ENCODE results near the gene OBSCN.
"Not testable (repeated sequence)": the region's sequence is repeated elsewhere in the genome, so short reads cannot be mapped to it uniquely, and the experiment has no call there.

The OBSCN gene

DNA sequence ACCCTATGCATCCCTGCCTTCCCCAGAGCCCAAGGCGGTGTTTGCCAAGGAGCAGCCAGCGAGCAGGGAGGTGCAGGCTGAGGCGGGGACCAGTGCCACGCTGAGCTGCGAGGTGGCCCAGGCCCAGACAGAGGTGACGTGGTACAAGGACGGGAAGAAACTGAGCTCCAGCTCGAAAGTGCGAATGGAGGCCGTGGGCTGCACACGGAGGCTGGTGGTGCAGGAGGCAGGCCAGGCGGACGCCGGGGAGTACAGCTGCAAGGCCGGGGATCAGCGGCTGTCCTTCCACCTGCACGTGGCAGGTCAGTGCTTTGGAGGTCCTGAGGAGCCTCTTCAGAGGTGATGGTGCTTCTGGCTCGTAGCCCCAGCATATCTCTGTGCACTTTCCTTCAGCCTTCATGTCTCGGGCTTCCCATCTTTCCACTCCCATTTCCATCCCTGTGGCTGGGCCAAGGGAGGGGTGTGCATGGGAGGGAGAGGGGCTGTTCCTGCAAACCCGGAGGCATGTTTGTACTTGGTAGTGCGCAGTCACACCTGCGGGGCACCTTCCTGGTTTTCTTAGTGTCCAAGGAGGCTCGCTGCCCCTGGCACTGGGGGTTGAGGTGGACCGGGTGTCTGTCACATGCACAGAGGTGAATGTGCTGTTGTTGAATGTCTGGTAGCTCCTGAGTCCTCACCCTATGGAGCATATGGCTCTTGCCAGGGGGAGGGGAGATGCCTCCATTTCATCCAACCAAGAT is 56.4 kb downstream of the OBSCN start:
- DNase-seq: no peak

DNA sequence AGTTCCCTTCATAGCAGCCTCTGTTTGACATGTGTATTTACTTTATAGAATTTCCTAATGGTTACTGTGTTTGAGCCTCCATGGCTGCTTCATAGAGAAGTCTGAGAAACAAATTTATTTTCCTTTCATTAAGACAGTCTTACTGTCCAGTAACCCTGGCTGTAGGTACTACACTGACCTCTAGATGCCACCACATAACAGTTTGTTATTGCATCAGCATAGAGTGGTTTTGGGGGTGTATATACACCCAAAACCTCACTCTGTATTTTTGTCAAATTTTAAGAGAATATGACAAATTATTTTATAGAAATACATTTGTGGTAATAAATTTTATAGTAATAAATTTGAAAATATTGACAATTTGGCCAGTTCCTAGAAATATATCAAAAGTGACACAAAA is 57.3 kb downstream of the OBSCN start:
- DNase-seq: no peak

DNA sequence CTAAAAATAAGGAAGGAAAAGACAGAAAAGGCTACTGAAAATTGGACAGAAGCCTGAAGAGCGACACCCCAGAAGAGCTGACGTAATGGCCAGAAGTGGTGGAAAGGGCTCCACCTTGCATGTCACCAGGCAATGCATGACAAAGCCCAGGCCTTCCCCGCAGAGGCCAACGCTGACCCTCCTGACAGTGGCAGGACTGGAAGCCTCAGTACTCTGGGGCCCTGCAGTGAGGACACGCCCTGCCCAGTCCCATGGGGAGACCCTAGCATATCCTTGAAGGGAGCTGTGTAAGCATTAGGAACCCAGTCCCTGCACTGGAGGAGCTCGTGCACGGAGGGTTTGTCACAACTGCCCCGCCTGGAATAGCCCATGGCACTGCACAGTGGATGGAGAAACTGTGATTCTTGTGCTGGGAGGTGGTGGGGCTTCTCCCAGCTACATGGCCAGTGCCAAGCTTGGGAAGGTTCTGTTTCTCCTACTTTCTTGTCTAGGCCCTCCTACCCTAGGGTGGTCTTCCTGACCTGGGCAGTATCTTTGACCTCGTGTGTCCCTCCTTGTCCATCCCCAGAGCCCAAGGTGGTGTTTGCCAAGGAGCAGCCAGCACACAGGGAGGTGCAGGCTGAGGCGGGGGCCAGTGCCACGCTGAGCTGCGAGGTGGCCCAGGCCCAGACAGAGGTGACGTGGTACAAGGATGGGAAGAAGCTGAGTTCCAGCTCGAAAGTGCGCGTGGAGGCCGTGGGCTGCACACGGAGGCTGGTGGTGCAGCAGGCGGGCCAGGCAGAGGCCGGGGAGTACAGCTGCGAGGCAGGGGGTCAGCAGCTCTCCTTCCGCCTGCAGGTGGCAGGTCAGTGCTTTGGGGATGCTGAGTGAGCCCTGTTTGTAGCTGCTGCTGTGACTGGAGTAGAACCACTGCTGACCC is 60.4 kb downstream of the OBSCN start:
- DNase-seq: no peak

DNA sequence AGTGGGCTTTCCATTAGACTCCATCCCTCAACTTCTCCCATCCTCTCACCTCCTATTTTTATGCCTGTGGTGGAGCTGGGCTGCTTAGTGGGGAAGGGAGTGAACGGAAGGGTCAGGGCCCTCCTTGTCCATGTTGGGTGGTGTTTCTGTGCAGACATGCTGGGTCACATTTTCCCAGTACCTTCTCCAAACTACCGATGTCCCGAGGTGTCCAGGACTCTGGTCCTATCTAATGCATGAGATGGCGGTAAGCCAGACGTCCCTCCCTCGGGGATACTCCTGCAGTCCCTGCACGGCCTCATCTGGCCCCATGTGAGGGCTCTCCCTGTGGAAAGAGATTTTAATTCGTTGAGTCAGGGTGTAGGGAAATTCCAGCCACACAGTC is 61.0 kb downstream of the OBSCN start:
- no peak for DNase-seq

DNA sequence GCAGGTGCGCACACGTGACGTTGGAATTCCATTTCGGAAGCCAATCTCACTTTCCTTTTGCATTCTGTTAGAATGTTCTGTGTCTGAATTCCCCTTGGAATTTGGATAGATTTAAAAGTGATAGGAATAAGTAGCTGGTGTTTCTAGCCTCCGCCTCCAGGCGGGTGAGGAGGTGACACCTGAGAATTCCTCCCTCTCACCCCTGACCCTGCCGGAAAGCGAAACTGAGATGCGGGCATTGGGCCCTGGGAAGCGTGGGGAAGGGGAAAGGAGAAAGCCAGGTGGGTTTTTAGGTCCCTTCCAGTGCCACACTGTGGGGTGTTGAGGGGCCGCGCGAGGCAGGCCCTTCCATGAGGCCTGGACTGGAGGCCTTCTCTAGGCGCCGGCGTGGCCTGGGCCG is 61.6 kb downstream of the OBSCN start:
- DNase-seq: not testable (repeated sequence)

DNA sequence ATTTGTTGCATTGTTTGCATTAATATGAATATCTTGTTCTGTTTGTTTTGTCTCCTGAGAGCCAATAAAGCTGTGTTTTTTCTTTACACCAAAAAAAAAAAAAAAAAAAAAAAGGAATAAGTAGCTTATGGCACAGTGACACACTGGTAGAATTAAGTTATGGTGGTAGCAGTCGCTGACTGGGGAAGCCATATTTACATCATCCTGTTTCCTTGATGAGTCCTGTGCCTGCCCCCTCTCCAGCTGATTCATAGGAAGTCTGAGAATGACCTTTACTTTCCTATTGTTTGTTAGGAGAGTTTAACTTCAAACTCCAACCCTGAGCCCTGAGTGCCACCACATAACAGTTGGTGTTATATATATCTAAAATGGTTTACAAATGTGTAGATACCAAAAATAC is 62.2 kb downstream of the OBSCN start:
- no peak for DNase-seq

DNA sequence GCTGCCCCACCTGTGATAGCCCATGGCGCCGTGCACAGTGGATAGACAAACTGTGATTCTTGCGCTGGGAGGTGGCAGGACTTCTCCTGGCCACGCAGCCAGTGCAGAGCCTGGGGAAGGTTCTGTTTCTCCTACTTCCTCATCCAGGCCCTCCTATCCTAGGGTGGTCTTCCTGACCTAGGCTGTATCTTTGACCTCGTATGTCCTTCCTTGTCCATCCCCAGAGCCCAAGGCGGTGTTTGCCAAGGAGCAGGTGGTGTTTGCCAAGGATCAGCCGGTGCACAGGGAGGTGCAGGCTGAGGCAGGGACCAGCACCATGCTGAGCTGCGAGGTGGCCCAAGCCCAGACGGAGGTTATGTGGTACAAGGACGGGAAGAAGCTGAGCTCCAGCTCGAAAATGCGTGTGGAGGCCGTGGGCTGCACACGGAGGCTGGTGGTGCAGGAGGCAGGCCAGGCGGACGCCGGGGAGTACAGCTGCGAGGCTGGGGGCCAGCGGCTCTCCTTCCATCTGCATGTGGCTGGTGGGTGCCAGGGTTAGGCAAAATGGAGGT is 63.9 kb downstream of the OBSCN start:
- DNase-seq: no peak

DNA sequence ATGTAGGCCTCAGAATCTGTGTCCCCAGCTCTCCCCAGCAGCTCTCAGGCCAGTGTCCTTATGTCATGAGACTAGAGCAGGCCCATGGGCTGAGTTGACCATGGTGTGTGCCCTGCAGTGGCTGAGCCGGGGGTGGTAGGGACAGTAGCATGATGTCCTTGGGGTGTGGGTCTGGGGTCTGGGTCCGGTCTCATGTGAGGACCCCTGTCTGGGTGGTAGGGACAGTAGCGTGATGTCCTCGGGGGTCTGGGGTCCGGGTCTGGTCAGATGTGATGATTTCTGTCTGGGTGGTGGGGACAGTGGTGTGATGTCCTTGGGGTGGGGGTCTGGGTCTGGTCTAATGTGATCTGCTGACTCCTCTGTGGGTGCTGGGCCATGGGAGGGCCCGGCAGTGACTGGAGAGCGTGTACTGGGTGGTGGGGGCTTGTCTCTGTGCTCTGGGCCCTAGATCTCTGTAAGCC is 64.5 kb downstream of the OBSCN start:
- no peak for DNase-seq

DNA sequence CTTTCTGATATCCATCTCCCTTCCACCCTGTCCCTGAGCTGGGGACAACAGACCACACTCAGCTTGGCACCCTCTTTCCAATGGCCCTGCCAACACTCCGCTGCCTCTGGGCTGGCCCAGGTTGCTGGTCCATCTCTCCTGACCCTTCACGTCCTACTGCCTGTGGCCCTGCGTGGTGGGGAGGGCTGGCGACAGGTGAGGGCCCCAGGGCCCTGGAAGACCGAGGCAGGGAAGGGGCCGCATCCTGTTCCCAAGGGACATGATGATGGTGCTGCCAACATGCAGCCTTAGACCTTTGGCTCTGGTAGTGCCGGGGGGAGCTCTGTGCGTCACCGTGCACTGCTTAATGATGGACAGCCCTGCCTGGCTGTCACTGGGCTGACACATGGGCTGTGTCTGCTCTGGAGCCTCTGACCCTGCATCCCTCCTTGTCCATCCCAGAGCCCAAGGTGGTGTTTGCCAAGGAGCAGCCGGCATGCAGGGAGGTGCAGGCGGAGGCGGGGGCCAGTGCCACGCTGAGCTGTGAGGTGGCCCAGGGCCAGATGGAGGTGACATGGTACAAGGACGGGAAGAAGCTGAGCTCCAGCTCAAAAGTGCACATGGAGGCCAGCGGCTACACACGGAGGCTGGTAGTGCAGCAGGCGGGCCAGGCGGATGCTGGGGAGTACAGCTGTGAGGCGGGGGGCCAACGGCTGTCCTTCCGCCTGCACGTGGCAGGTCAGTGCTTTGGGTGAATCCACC is 65.2 kb downstream of the OBSCN start:
- DNase-seq: no peak

DNA sequence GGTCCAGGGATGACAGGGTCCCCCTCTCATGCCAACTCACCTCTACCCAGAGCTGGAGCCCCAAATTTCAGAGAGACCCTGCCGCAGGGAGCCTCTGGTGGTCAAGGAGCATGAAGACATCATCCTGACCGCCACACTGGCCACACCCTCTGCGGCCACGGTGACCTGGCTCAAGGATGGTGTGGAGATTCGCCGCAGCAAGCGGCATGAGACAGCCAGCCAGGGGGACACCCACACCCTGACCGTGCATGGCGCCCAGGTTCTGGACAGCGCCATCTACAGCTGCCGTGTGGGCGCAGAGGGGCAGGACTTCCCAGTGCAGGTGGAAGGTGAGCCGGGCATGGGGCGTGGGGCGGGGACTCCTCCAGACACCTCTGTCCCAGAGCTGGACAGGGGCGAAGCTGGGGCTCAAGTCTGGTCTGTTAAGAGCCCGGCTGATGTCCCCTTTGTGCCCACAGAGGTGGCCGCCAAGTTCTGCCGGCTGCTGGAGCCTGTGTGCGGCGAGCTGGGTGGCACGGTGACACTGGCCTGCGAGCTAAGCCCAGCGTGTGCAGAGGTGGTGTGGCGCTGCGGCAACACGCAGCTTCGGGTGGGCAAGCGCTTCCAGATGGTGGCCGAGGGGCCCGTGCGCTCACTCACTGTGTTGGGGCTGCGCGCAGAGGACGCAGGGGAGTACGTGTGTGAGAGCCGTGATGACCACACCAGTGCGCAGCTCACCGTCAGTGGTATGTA is 66.0 kb downstream of the OBSCN start:
- DNase-seq: no peak

DNA sequence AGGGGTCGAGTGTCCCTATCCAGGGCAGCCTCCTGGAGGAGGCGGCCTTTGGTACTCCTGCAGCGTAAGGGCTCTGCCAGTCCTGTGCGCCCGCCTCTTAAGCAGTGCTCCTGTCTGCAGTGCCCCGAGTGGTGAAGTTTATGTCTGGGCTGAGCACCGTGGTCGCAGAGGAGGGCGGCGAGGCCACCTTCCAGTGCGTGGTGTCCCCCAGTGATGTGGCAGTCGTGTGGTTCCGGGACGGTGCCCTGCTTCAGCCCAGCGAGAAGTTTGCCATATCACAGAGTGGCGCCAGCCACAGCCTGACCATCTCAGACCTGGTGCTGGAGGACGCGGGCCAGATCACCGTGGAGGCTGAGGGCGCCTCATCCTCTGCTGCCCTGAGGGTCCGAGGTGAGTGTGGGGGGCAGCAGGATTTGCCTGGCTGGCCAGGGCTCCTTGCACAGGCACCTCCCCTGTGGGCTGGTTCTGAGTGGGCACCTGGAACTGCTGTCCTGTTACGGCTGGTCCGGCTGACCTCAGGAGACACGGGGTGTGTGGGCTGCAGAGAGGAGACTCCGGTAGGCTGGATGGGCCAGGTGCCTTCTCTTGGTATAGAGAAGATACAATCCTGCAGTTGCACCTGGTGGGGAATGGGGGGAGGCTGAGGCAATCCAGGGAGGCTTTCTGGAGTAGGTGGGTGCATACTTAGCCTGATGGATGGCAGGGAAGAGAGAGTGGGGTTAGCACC is 66.8 kb downstream of the OBSCN start:
- no peak for DNase-seq

DNA sequence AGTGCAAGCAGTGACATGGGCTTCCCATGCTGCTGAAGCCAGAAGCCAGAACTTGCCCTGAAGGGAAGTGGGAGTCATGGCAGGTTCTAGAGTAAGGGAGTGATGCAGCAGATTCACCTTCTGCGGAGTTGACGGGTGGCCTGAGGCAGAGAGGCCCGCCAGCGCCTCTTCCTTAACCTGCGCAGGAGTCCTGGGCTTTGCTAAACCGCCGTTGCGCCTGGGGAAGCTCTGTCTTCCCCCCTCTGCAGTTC is 67.3 kb downstream of the OBSCN start:
- no peak for DNase-seq

DNA sequence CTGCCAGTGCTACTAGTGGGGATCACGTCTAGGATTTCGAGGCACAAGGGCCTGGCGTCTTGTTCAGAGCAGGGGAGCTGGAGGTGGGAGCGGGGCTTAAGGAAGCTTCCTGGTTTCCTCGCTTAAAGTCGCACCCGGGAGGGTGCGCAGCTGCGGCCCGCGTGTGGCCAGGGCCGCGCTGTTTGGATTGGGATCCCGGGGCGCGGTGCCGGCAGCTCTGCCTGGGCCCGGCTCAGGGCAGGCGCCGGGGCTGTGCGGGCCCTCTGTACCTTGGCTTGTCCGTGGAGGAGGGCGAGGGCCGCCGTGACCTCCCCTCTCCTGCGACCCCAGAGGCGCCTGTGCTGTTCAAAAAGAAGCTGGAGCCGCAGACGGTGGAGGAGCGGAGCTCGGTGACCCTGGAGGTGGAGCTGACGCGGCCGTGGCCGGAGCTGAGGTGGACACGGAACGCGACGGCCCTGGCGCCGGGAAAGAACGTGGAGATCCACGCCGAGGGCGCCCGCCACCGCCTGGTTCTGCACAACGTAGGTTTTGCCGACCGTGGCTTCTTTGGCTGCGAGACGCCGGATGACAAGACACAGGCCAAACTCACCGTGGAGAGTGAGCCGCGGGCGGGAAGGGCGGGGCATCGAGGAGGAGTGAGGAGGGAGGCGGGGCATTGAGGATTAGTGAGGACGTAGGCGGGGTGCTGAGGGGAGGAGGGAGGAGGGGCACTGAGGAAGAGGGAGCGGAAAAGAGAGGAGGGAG is 67.8 kb downstream of the OBSCN start:
- DNase-seq: peak; percentile 26

DNA sequence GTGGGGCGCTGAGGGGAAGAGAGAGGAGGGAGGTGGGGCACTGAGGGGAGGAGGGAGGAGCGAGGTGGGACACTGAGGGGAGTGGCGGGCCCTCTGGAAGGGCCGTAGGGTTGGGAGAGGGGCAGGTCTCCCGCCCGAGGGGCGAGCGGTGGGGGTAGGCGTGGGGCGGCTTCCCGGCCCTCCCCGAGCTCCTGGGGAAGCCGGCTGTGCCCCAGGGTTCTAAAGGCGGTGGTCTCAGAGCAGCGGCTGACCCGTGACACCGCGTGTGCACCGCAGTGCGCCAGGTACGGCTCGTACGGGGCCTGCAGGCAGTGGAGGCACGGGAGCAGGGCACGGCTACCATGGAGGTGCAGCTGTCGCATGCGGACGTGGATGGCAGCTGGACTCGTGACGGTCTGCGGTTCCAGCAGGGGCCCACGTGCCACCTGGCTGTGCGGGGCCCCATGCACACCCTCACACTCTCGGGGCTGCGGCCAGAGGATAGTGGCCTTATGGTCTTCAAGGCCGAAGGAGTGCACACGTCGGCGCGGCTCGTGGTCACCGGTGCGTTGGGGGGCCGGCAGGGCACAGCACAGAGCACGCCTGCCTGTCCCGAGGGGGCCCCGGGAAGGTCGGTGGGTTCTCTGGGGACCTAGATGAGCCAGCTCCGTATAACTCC is 68.5 kb downstream of the OBSCN start:
- DNase-seq: no peak

DNA sequence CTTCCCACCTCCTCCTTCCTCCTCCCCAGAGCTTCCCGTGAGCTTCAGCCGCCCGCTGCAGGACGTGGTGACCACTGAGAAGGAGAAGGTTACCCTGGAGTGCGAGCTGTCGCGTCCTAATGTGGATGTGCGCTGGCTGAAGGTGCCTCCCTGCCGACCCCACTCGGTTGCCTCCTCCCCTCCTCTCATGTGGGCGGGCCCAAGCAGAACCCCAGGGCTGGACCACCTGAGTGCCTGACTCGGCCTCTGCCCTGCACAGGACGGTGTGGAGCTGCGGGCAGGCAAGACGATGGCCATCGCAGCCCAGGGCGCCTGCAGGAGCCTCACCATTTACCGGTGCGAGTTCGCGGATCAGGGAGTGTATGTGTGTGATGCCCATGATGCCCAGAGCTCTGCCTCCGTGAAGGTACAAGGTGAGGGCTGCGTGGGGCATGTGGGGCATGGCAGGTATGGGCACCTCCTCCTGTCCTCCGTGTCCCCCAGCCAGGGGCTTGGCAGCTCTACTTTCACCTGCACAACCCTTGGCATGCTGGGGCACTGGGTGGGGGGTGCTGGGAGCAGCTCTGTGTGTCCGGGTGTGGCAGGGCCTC is 69.2 kb downstream of the OBSCN start:
- no peak for DNase-seq

DNA sequence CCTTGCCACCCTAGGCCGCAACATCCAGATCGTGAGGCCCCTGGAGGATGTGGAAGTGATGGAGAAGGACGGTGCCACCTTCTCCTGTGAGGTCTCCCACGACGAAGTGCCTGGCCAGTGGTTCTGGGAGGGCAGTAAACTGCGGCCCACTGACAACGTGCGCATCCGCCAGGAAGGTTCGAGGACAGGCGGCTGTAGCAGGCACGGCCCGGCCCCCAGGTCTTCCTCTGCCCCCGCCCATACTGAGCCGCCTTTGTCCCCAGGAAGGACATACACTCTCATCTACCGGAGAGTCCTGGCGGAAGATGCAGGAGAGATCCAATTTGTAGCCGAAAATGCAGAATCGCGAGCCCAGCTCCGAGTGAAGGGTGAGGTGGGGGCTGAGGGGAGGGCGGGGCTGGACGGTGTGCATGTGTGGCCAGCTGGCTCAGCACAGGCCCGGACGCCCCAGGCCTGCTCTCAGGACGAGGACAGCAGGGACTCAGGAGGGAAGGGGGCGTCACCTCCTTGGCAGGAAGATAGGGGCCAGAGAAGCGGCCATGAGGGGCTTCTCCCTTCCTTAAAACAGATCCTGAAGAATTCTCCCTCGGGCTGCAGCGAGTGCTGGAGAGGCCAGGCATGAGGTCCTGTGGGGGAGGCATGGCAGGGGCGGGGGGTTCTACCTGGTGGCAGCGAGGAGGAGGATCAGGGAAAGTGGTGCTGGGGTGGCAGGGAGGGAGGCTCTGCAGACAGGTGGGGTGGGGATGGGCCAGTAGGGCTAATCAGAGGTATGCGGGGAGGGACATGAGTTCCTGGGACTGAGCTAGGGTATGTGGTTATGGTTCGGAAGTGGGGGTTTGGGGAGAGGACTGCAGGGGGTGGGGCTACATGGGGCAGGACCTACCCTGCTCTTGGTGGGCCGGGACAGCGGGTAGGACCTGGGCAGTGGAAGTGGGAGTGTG is 69.9 kb downstream of the OBSCN start:
- no peak for DNase-seq

DNA sequence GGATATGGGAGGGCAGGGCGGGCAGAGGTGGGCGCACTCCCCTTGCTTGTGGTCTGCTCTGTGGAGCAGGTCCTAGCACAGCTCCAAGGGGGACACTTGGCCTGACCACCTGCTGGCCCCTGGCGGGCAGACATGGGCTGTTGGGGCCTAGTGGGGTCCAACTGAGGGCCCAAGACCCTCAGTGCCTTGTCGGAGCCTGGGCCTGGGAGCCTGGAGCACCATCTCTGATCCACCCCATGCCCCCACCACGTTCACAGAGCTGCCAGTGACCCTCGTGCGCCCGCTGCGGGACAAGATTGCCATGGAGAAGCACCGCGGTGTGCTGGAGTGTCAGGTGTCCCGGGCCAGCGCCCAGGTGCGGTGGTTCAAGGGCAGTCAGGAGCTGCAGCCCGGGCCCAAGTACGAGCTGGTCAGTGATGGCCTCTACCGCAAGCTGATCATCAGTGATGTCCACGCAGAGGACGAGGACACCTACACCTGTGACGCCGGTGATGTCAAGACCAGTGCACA is 70.6 kb downstream of the OBSCN start:
- no peak for DNase-seq

DNA sequence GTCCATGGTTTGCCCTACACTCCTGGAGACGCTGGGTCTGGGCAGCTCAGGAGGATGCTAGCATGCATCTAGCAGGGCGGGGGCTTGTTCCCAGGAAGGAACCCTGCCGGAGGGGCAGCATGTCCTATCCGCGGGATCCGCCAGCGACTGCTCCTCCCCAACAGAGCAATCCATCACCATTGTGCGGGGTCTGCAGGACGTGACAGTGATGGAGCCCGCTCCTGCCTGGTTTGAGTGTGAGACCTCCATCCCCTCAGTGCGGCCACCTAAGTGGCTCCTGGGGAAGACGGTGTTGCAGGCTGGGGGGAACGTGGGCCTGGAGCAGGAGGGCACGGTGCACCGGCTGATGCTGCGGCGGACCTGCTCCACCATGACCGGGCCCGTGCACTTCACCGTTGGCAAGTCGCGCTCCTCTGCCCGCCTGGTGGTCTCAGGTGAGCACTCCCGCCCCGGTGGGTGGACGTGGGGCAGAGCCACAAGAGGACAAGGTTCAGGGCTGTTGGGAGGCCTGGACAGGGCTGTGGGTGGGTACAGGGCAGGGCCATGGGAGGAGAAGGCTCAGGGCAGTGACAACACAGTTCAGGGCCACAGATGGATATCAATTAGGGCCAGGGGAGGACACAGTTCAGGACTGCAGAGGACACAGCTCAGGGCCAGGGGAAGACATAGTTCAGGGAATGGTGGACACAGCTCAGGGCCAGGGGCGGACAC is 71.3 kb downstream of the OBSCN start:
- no peak for DNase-seq
